HG03159 (cell line): Measurements from ENCODE around the gene TSPOAP1.

ENCODE experiments used
- ATAC-seq: cut with Tn5 transposase; IDR thresholded peaks from one replicate; pipeline ENCODE4 v1.9.1; 2021; ENCODE audit warnings: mild to moderate bottlenecking, moderate library complexity; ENCODE audit not compliant: unreplicated experiment

The TSPOAP1 gene

GRCh38 chr17:58265271-58265670 lies 63.3 kb downstream of the TSPOAP1 start:
- no peak for ATAC-seq

DNA sequence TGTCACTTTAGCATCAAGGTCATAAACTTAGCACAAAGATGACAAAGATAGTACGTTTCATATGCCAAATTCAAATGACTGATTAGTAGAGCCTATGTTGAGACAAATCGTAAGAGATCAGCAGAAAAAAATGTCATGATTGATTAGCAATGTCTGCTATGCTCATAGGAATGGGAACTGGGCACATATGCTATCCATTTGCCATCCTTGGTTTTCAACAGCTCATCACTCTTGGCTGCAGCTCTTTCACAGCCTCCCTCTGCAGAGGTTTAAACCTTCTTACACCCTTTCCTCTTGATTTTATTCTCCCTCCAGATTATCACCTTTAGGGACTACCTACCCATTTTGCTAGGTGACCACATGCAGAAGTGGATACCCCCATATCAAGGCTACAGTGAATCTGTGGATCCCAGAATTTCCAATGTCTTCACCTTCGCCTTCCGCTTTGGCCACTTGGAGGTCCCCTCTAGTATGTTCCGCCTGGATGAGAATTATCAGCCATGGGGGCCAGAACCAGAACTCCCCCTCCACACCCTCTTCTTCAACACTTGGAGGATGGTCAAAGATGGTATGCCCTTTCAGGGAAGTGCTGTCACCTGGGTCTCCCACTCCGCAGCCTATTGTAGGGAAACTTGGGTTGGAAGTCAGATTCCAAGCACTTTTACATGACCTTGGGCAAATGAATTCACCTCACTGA lies 64.0 kb downstream of the TSPOAP1 start:
- ATAC-seq = no peak

DNA sequence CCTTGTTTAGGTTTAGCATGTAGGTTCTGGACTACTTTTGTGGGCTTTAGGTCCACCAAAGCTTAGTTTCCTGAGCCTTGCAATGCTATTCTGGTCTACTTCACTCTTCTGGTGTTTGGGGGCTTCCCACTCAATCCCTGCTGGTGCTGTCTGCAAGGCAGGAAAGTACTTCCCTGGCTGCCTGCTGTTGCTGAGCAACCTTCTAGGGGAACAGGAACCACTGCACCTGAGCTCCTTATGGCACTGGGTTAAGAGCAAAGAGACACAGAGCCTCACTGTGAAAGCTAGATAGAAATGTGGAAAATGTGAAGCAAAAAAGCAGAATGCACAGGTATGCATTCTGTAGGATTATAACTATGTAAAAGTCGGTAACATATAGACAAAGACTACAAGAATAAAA lies 64.8 kb downstream of the TSPOAP1 start:
- no peak for ATAC-seq

DNA sequence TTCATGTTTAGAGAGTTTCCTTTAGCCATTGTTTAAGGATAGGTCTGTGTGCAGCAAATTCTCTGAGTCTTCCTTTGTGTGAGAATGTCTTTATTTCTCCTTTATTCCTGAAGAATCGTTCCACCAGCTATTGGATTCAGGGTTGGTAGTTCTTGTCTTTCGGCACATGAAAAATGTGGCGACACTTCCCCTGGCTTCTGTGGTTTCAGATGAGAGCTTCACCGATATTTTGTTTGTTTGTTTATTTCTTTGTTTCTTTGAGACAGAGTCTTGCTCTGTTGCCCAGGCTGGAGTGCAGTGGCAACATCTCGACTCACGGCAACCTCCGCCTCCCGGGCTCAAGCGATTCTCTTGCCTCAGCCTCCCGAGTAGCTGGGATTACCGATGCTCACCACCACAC lies 66.4 kb downstream of the TSPOAP1 start:
- no peak for ATAC-seq

DNA sequence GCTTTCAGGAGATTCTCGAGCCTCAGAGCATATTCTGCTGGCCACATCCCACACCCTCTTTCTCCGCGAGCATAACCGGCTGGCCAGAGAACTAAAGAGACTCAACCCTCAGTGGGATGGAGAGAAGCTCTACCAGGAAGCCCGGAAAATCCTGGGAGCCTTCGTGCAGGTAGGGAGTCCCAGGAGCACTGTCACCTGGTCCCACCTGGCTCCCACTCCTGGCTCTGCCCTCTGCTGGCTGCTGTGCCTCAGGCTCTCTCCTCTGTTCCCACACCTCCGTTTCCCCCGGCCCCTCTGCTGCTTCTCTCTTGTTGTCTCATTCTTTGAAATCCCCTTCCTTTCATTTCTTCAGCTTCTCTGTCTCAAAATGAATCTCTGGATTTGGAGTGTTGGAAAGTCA lies 73.8 kb downstream of the TSPOAP1 start:
- no peak for ATAC-seq

DNA sequence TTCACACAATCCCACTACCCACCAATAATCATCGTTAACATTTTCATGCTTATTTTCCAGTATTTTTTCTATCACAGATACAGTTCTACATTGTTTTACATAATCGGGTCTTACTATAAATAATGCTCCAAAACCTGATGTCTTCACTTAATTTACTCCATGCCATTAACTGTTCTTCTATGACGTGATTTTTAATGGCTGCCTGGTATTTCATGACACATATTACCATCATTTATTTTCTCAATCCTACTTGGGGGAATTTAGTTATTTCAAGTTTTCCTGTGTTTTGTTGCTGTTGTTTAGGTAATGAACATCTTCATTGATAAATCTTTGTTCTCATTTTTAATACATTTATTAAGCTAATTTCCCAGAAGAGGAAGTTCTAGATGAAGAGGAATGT lies 75.5 kb downstream of the TSPOAP1 start:
- ATAC-seq = no peak

DNA sequence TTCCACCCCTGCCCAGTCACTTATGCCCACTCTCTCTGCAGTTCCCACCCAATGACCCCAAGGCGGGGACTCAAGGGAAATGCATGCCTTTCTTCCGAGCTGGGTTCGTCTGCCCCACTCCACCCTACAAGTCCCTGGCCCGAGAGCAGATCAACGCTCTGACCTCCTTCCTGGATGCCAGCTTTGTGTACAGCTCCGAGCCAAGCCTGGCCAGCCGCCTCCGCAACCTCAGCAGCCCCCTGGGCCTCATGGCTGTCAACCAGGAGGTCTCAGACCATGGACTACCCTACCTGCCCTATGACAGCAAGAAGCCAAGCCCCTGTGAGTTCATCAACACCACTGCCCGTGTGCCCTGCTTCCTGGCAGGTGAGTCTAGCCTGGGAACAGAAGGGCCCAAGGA lies 76.5 kb downstream of the TSPOAP1 start:
- ATAC-seq = no peak
